ENCODE results near the gene ERBB4. TPM values are rescaled to one million over a fixed set of nuclear protein-coding genes. Genes with fewer than 3 reads are reported as not detected.
"Not testable (repeated sequence)": the region's sequence is repeated elsewhere in the genome, so short reads cannot be mapped to it uniquely, and the experiment has no call there.

Gene ERBB4
- total RNA-seq, 4 donors from 2014 or later: 0.04 to 0.57 (median 0.35) TPM; not detected in 1

GRCh38 chr2:212465456-212465855, 73.1 kb downstream of the ERBB4 start:
- DNase-seq: no peak
- Histone ChIP-seq H3K27ac (no peak overlapping the region), H3K4me3 (no peak overlapping the region), H3K36me3 (no peaks in the 10 kb centered on the region), H3K4me1 (no peaks in the 10 kb centered on the region), H3K27me3 (no peaks in the 10 kb centered on the region), H3K9me3 (peaks cover 0 to 4% (median 0%) of the 10 kb centered on the region in 3 donors)
- 78 to 92% methylated on average over 1 of the region's 1 CpG for WGBS, 2 donors
- intact Hi-C loops (cut with DNase I): no loop called here
- no peak for TF ChIP-seq POLR2A (IDR thresholded peaks at IDR 0.05)
- no peak for TF ChIP-seq CTCF (IDR thresholded peaks at IDR 0.05)

- intact Hi-C loops (cut with DNase I); DNase-seq; H3K36me3 ChIP-seq; H3K27me3 ChIP-seq; H3K4me3 ChIP-seq; H3K27ac ChIP-seq; H3K4me1 ChIP-seq; H3K9me3 ChIP-seq: not testable (repeated sequence)
- WGBS, 2 donors: 61 to 72% methylated on average over 4 of the region's 4 CpGs
These were observed 76.9 kb downstream of the ERBB4 start for GRCh38 chr2:212461708-212462107.

- H3K9me3 ChIP-seq: no peaks in the 10 kb centered on the region
- no peaks in the 10 kb centered on the region for H3K36me3 ChIP-seq
- WGBS, 2 donors: 82 to 87% methylated on average over 3 of the region's 3 CpGs
- intact Hi-C loops (cut with DNase I): no loop called here
- H3K27me3 ChIP-seq: no peaks in the 10 kb centered on the region
- no peak overlapping the region for H3K4me3 ChIP-seq
- no peaks in the 10 kb centered on the region for H3K4me1 ChIP-seq
- no peak for DNase-seq
- TF ChIP-seq POLR2A (IDR thresholded peaks at IDR 0.05) (no peak), CTCF (IDR thresholded peaks at IDR 0.05) (no peak)
- H3K27ac ChIP-seq: no peak overlapping the region
These were observed 84.5 kb downstream of the ERBB4 start for GRCh38 chr2:212454149-212454548.

GRCh38 chr2:212451786-212452231, 86.8 kb downstream of the ERBB4 start:
- Histone ChIP-seq H3K4me3 (no peak overlapping the region), H3K27ac (no peak overlapping the region), H3K36me3 (no peaks in the 10 kb centered on the region), H3K4me1 (no peaks in the 10 kb centered on the region), H3K27me3 (no peaks in the 10 kb centered on the region), H3K9me3 (no peaks in the 10 kb centered on the region)
- WGBS, 2 donors: 0 to 47% methylated on average over 1 of the region's 1 CpG
- no peak for DNase-seq
- intact Hi-C loops (cut with DNase I): no loop called here
- TF ChIP-seq POLR2A (IDR thresholded peaks at IDR 0.05): no peak
- TF ChIP-seq CTCF (IDR thresholded peaks at IDR 0.05): no peak

- no peak overlapping the region for H3K27ac ChIP-seq
- no peaks in the 10 kb centered on the region for H3K27me3 ChIP-seq
- no peaks in the 10 kb centered on the region for H3K9me3 ChIP-seq
- H3K36me3 ChIP-seq: no peaks in the 10 kb centered on the region
- DNase-seq: no peak
- no peaks in the 10 kb centered on the region for H3K4me1 ChIP-seq
- TF ChIP-seq POLR2A (IDR thresholded peaks at IDR 0.05) (no peak), CTCF (IDR thresholded peaks at IDR 0.05) (no peak)
- WGBS, 2 donors: 63 to 71% methylated on average over 1 of the region's 1 CpG
- intact Hi-C loops (cut with DNase I): no loop called here
- H3K4me3 ChIP-seq: no peak overlapping the region
These were observed 89.9 kb downstream of the ERBB4 start for GRCh38 chr2:212448698-212449097.

- 59 to 77% methylated on average over 4 of the region's 4 CpGs for WGBS, 2 donors
- H3K9me3 ChIP-seq: peaks cover 0 to 9% (median 0%) of the 10 kb centered on the region in 3 donors
- TF ChIP-seq CTCF (IDR thresholded peaks at IDR 0.05) (no peak), POLR2A (IDR thresholded peaks at IDR 0.05) (no peak)
- no peak overlapping the region for H3K4me3 ChIP-seq
- DNase-seq: no peak
- no peaks in the 10 kb centered on the region for H3K4me1 ChIP-seq
- no peaks in the 10 kb centered on the region for H3K27me3 ChIP-seq
- intact Hi-C loops (cut with DNase I): no loop called here
- no peaks in the 10 kb centered on the region for H3K36me3 ChIP-seq
- no peak overlapping the region for H3K27ac ChIP-seq
These were observed 96.8 kb downstream of the ERBB4 start for GRCh38 chr2:212441821-212442220.

Measured in esophagus squamous epithelium (tissue), 5 donors.